Measurements from ENCODE around the gene DCP1A. TPM values are rescaled to one million over a fixed set of nuclear protein-coding genes. Genes with fewer than 3 reads are reported as not detected.
"Not testable (repeated sequence)": the region's sequence is repeated elsewhere in the genome, so short reads cannot be mapped to it uniquely, and the experiment has no call there.

The DCP1A gene
- total RNA-seq, 1 donor from 2014 or later: 21.5 TPM

DNA sequence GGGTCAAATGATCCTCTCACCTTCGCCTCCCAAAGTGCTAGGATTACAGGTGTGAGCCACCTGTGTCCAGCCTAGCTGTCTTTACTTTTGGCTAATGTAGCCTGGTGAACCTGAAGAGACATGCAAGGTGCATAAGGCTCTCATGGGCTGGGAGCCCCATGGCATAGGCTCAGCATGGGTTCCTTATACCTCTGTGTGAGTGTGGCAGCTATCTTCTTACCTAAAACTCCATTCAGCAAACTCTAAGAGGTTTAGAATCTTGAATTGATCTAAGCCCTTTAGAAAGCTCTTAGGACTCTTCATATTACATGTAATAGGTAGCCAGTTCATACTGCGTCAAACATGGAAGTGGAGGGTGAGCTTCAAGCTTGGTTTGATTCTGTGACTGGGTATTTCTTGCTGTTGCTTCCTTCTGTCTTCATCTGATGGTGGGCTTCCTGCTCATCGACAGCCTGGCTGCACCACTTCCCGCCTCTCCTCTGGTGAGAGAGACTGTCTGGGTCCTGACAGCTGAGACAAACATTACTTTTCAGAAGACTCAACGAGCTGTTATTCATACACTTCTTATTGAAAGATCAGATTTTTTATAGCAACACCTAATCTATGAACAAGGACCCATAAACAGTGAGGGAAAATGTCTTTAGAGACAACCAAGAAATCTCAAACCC, 72.3 kb downstream of the DCP1A start:
- no peak for ATAC-seq
- DNase-seq: no peak
- intact Hi-C loops (cut with micrococcal nuclease): no loop called here

DNA sequence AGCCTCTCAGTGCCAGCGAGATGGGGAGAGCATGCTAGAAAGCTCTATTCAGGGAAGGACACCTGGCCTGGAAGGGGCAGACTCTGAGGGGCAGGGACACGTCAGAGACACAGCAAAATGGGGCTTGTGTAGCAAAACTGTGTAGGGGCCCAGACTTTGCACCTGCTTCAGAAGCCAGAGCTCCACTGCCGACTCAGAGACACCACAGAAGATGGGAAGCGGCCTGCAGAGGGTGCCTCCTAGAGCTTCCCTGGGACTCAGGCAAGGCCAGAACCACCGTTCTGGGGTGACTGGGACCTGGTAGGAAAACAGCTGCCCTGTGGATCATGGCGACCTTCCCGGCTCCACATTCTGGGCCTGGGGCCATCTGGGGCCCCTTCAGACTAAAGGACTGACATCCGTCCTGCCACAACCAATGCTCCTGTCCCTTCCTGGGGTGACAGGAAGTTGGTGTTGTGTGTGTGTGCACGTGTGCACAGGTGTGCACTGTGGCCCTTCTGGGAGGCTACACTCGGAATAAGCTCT, 74.1 kb downstream of the DCP1A start:
- no peak for DNase-seq
- no peak for ATAC-seq
- intact Hi-C loops (cut with micrococcal nuclease): no loop called here

DNA sequence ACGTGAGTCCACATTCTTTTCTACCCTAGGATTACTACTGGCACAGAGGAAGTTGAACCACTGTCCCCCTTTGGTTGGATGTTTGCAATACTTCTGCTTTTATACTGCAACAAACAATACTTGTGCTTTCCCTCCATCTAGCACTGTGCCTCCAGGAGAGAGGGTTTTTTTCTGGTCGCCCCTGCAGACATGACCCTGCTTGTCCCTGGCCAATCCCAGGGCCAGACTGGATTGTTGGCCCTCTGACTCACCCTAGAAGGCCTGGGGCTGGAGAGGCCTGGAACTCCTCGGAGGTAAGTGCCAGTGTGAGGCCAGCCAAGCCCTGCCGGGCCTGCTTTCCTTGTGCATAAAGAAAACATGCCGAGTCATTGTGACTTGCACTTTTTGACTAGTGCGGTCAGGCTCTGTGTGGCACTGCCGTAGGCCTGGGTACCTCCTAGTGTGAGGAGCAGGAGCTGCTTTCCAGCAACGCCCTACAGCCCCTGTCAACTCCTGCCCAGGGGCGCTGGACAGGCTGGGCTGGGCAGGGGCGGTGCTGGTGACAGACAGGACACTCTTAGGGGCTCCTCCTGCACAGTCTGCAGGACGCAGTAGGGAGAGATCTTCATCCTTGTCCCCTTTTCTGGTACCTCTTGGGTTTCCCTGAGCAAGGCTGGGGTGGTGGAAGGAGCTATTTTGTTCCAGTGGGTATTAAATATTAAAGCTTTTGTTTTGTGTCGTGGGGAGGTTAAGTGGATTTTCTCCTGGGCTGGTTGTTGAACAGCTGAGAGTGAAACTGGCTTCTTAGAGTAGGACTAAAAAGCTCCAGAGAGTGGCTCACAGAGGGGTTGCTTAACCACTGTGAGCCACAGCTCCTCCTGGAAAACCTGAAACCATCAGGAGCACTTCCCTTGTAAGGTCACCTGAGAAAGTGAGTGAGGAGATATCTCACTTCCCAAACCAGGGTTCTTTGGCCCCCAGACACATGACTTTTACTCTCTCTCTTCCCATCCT, 77.2 kb downstream of the DCP1A start:
- intact Hi-C loops (cut with micrococcal nuclease): no loop called here
- DNase-seq (peak; percentile 89), ATAC-seq (peak; percentile 93)

DNA sequence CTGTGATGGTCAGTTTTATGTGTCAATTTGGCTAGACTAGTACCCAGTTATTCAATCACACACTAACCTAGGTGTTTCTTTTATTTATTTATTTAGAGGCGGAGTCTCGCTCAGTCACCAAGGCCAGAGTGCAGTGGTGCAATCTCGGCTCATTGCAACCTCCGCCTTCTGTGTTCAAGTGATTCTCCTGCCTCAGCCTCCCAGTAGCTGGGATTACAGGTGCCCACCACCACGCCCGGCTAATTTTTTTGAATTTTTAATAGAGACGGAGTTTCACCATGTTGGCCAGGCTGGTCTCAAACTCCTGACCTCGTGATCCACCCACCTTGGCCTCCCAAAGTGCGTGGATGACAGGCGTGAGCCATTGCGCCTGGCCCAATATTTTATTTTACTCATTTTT, 78.2 kb downstream of the DCP1A start:
- ATAC-seq; DNase-seq; intact Hi-C loops (cut with micrococcal nuclease): not testable (repeated sequence)

DNA sequence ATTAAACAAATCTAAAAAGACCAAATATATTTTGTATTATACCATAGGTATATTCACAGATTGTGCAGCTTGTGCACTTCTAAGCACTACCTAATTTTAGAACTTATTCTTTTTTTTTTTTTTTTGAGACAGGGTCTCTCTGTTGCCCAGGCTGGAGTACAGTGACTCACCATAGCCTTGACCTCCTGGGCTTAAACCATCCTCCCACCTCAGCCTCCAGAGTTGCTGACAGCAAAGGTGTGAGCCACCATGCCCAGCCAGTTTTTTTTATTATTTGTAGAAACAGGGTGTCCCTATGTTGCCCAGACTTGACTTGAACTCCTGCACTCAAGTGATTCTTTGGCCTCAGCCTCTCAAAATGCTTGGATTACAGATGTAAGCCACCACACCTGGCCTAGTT, 79.6 kb downstream of the DCP1A start:
- intact Hi-C loops (cut with micrococcal nuclease): no loop called here
- DNase-seq (no peak), ATAC-seq (no peak)

DNA sequence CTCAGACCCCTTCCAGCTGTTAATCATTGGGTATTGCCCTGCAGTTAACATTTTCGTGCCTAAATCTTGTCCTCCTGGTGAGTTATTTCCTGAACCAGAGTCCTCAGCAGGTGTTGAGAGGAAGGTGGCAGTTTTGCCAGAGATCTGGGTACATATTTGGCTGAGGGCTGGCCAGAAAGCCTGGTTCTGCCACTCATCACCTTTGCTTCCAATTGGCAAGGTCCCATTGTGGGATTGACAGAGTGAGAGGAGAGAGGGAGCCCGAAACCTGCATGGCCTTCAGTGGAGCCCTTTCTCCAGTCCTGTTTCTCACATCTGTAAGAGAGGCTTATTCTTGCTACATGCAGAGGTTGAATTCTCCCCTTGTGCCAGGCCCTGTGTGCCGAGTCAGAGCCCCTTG, 82.6 kb downstream of the DCP1A start:
- DNase-seq (peak; percentile 47), ATAC-seq (peak; percentile 80)
- intact Hi-C loops (cut with micrococcal nuclease): no loop called here

DNA sequence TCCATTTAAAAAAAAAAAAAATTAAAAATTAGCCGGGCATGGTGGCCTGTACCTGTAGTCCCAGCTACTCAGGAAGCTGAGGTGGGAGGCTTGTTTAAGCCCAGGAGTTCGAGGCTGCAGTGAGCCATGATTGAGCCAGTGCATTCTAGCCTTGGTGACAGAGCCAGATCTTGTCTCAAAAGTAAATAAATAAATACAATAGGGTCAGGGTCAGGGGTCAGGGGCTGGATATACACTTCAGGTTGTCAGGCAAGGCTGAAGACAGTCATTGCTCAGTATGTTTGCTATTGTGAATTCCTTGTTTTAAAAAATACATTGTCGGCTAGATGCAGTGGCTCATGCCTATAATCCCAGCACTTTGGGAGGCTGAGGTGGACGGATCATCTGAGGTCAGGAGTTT, 83.4 kb downstream of the DCP1A start:
- intact Hi-C loops (cut with micrococcal nuclease): no loop called here
- DNase-seq (no peak), ATAC-seq (no peak)

DNA sequence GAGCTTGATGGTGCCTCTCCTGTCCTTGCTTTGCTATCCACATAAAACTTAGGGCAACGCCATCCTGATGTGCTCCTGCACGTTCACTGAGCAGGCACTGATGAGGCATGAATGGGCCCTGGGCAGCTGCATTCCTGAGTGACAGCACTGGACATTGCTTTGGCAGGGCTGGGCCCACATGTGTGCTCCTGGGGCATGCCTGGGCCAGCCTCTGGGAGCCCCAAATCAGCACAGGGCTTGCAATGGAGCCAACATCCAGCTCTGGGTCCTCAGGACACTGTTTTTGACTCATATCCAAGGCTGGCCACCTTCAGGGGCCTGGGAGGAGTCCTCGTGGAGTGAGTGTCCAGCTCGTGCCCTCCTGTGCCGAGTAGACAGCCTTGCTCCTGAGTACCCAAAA, 85.6 kb downstream of the DCP1A start:
- DNase-seq (peak; percentile 48), ATAC-seq (no peak)
- intact Hi-C loops (cut with micrococcal nuclease): no loop called here

DNA sequence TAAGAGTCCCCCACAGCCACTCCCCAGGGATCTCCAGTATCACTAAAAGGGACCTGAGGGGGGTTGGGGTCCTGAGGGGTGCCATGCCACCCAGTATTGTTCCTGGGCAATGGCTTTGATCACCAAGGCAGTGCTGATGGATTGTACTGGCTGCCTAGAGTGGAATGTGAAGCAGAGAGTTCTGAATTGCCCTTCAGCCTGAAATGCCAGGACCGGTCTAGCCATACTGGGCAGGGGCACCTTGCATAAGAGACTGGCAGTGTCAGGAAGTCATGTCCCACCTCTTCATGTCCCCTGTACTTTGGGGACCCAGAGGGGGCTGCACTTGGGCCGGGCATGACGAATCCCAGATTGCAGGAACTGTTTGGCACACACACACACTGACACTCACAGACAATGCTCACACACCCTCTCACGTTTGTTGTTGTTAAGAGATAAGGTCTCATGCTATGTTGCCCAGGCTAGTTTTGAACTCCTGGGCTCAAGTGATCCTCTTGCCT, 87.0 kb downstream of the DCP1A start:
- peak; percentile 41 for ATAC-seq
- intact Hi-C loops (cut with micrococcal nuclease): no loop called here
- peak; percentile 53 for DNase-seq

DNA sequence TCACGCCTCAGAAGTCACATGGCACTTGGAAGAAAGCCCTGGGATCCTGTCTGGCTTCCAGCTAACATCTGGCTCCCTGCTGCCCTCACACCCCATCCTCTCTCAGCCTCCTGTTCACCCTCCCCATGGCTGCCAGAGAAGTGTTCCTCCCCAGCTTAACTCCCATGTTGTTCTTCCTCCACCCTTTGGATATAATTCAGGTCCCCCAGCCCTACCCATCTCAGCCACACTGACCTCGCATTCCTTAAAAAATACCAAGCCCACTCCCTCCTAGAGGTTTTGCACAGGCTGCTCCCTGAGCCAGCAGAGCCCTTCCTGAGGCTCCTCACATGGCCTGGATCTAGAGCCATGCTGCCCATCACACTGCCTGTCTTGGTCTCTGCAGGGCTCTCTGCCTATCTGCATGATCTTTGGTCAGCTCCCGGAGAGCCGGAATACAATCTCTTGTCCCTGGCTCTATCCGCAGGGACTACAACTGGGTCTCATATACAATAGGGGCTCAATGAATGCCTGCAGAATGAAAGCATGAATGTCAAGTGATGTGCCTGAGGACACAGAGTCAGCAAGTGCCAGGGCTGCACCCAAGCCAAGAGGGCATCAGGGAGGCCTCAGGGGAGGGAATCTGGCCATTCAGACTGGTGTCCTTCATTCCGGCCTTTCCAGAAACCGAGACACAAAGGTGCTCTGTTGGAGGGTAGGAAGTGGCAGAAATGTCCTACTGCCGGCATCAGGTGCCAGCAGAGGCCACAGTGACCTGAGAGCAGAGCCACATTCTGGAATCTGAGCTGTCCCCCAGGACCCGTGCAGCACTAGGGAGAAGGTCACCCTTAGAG, 87.7 kb downstream of the DCP1A start:
- peak; percentile 21 for ATAC-seq
- intact Hi-C loops (cut with micrococcal nuclease): no loop called here
- peak; percentile 55 for DNase-seq

DNA sequence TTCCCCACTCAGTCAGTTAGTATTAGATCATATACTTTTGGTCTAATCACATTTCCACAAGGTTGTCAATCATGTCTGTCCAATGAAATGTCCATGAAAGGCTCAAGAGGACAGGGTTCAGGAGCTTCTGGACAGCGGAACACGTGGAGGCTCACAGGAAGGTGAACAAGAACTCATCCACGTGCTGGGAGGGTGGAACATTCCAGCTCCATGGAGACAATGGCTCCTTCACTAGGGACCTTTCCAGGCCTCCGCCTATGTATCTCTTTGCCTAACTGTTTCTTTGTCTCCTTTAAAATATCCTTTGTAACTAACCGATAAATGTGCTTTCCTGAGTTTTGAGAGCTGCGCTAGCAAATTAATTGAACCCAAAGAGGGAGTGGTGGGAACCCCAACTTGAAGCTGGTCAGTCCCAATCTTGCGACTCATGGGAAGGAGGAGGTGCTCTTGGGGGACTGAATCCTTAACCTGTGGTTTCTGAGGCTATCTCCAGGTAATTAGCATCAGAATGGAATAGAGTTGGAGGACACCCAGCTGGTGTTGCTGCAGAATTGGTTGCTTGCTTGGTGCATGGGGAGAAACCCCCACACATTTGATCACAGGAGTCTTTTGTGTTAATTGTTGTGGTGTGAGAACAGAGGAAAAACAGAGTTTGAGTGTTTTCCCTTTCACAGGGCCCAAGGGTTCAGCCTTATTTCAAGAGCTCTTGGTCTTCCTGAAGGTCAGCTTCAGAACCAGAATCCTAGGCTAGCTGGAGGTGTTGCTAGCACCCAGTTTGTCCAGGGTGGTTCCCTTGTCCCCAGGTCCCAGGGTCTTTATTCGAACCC, 88.5 kb downstream of the DCP1A start:
- intact Hi-C loops (cut with micrococcal nuclease): no loop called here
- DNase-seq (no peak), ATAC-seq (no peak)

DNA sequence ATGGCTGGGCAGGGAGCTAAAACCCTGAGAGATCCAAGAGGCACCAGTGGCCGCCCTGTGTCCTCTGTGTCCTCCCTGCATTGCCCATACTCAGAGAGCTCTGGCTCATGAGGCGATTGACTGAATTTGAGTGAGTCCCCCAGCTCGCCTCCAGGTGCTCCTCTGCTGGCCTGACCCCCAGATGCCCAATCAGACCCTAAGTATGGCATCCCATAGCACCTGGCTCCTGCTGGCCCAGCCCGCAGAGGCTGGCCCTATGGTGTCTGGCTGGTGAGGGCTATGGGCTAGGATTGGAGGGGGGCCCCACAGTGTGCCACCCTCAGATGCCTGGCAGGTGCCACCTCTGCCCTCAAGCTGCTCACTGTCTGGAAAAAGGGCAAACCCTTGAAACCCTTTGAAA, 89.9 kb downstream of the DCP1A start:
- intact Hi-C loops (cut with micrococcal nuclease): no loop called here
- DNase-seq (no peak), ATAC-seq (no peak)

DNA sequence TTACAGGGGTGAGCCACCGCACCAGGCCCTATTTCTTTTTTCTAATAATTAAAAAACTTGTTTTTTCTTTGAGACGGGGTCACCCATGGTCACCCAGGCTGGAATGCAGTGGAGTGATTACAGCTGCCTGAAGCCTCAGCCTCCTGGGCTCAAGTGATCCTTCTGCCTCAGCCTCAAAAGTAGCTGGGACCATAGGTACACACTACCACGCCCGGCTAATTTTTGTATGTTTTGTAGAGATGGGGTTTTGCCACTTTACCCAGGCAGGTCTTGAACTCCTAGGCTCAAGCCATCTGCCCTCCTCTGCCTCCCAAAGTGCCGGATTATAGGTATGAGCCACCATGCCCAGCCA, 90.7 kb downstream of the DCP1A start:
- no peak for ATAC-seq
- intact Hi-C loops (cut with micrococcal nuclease): no loop called here
- no peak for DNase-seq

DNA sequence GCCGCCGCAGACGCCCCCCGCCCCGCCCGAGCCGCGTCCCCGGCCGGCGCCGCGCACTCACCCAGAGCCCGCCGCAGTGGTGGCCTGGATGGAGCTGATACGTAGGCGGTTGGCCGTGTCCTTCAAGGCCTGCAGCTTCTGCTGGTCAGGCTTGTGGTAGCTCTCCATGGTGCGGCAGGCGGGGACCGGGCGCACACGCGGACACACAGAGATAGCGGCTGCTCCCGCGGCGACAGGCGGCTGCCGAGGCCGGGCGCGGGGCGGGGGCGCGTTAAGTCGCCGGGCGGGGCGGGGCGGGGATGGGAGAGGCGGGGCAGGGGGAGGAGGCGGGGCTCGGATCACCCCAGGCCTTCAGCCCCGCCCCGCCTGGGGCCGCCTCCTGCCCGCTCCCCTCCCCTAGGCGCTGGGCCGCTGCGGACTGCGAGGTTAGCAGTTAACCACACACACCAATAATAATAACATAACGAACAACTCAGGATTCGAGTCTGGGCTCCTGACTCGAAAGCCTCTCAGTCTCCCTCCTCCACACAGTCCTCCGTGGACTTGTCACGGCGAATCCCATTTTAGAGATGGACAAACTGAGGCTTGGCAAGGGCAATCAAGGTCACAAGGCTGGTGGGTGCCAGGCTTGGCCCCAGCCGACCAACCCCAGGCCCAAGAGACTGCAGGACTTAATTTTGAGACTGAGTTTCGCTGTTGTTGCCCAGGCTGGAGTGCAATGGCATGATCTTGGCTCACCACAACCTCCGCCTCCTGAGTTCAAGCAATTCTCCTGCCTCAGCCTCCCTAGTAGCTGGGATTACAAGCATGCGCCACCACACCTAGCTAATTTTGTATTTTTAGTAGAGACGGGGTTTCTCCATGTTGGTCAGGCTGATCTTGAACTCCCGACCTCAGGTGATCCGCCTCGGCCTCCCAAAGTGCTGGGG, 91.3 kb downstream of the DCP1A start, which contains the start of gene TKT:
TSS of gene TKT (minus strand) at position 248 of the 929 bp plus-strand sequence. CDS start at position 168, 80 bp downstream.
- DNase-seq: peak; percentile 95

DNA sequence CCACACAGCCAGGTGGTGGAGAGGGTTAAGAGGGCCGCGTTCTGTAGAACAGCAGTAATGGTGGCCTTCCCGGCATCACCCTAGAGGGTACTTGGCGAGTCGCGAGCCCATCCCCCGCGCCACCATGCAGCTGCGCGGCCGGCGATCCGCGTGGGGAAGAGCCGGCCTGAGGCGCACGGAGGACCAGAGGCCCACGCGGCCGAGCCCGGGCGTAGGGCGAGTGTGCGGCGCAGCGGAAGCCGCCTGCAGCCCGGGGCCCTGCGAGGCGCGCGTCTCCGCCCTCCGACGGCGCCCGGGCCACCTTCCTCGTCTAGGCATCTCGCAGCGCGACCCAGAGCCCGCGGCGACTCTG, 91.9 kb downstream of the DCP1A start:
- DNase-seq: peak; percentile 68
- intact Hi-C loops (cut with micrococcal nuclease): no loop called here
- ATAC-seq: peak; percentile 46

More for the DNA sequence above, 91.3 kb downstream of the DCP1A start, which contains the start of gene TKT:
- ATAC-seq: peak; percentile 83
- intact Hi-C loops (cut with micrococcal nuclease): no loop called here

DNA sequence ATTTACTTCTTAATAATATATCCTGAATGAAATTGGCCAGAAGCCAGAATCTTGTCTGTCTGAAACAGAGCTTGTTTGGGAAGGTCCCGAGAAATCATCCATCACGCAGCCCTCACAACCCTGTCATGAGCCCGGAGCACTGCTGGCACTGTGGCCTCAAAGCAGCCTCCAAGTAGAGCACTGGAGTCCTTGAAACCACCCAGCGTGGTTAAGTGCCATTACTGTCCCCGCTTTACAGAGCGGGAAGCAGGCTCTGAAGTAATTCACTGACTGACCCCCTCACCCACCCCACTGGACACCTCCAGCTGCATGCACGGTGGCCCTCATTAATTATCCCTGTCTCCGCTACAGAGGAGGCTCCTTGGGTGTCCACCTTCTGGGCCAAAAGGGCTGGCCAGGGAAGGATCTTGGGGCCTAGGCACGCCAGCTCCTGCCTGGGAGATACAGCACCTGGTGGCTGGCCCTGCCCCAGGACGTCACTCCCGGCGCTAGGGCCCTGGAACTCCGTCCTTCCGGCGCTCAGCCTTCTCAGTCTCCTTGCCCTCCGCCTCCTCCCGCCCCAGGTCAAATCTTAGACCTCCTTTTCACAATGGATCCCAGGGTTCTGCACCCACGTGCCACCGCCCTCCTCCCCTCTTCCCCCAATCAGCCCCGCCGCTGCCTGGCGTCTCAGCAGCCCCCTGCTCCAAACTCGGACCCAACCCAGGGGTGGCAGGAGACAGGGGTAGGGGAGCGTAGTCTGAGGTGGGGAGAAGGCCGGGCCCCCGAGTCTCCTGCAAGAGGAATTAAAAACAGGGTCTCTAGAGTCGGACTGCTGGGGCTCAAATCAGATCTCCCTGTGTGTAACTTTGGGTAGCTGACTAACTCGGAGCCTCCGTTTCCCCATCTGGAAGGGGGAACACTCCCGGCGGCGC, 92.6 kb downstream of the DCP1A start:
- DNase-seq: peak; percentile 79
- intact Hi-C loops (cut with micrococcal nuclease): no loop called here
- peak; percentile 64 for ATAC-seq

Measured in left ventricle myocardium superior (tissue), 1 donor.